GM12878 (cell line): ENCODE measurements around the gene EBF3. TPM values are rescaled to one million over a fixed set of nuclear protein-coding genes. Genes with fewer than 3 reads are reported as not detected.

Source experiments
- ATAC-seq: fragments of 200-7000 bp; cut with Tn5 transposase; 3 replicates; pipeline ENCODE4 v1.9.1; 2020; ENCODE audit warnings: mild to moderate bottlenecking, moderate library complexity
- BruUV-seq: library from RNA; stranded (reverse); fragments of 400-500 nt; replicated peaks from 2 replicates; lab custom pipeline; 2021; lab: Mats Ljungman, UMichigan
- CTCF ChIA-PET: fragments of 300-600 bp; sonication (Branson Sonifier 250); formaldehyde crosslinking; extraction: SDS; loops from one replicate; lab custom pipeline; 2021; ENCODE audit warnings: inconsistent platforms; lab: Yijun Ruan, JAX
- POLR2A ChIA-PET: fragments of 350-600 bp; formaldehyde crosslinking; extraction: SDS; loops from one replicate; lab custom pipeline; 2021; ENCODE audit warnings: inconsistent platforms; lab: Charles Lee
- RAD21 ChIA-PET: fragments of 300-600 bp; sonication (Branson Sonifier 250); formaldehyde crosslinking; loops from one replicate; lab custom pipeline; 2023; ENCODE audit warnings: antibody characterized with exemption; ENCODE audit not compliant: unreplicated experiment; lab: Charles Lee
- SMC1A ChIA-PET: fragments of 300-600 bp; sonication (Branson Sonifier 250); formaldehyde crosslinking; loops from one replicate; lab custom pipeline; 2023; ENCODE audit not compliant: unreplicated experiment, uncharacterized antibody; lab: Charles Lee
- DNase-seq: peaks from one replicate; pipeline ENCODE4 v3.0.0-alpha.2; 2011; ENCODE audit warnings: low read depth, low spot score
- FAIRE-seq: peaks from 3 replicates; lab custom pipeline; 2011; peaks lifted over from hg19 to GRCh38; lab: Jason Lieb, UNC
- H2AFZ ChIP-seq: 2 replicates; pipeline ENCODE4 v1.6.0; 2011; ENCODE audit warnings: low read depth, low read length, control low read depth; ENCODE audit not compliant: control insufficient read depth
- H3K27ac ChIP-seq: 2 replicates; pipeline ENCODE4 v1.5.1; 2011; ENCODE audit warnings: control low read depth; ENCODE audit not compliant: control insufficient read depth, insufficient read depth
- H3K27me3 ChIP-seq, 2 experiments: replicated peaks in 1 of 2; 2 replicates each; pipeline versions ENCODE4 v1.6.0 to v1.6.1; 2011; ENCODE audit warnings: low read length in 1 of 2; ENCODE audit not compliant: control insufficient read depth in 2 of 2, insufficient read depth in 2 of 2
- H3K36me3 ChIP-seq, 2 experiments: 2 replicates each; pipeline ENCODE4 v1.5.1; 2011; ENCODE audit warnings: low read length in 1 of 2; ENCODE audit not compliant: control insufficient read depth in 2 of 2, insufficient read depth in 2 of 2
- H3K4me1 ChIP-seq: 2 replicates; pipeline ENCODE4 v1.6.1; 2011; ENCODE audit warnings: mild to moderate bottlenecking, low read length, moderate library complexity, mixed read lengths; ENCODE audit not compliant: control insufficient read depth, insufficient read depth
- H3K4me2 ChIP-seq: 2 replicates; pipeline ENCODE4 v1.6.0; 2011; ENCODE audit warnings: control low read depth; ENCODE audit not compliant: control insufficient read depth, insufficient read depth
- H3K4me3 ChIP-seq: fragments of 200-600 bp; sonication (generic); 2 replicates; pipeline ENCODE4 v1.5.1; 2016
- H3K79me2 ChIP-seq: 2 replicates; pipeline ENCODE4 v1.6.0; 2011; ENCODE audit warnings: low read length; ENCODE audit not compliant: control insufficient read depth, insufficient read depth
- H3K9ac ChIP-seq: 2 replicates; pipeline ENCODE4 v1.8.0; 2011; ENCODE audit warnings: low read length, control low read depth, mixed read lengths; ENCODE audit not compliant: control insufficient read depth, insufficient read depth
- H3K9me3 ChIP-seq: replicated peaks from 3 replicates; pipeline ENCODE4 v1.5.1; 2011; ENCODE audit warnings: mild to moderate bottlenecking, low read length; ENCODE audit not compliant: control insufficient read depth, insufficient read depth
- H4K20me1 ChIP-seq: 2 replicates; pipeline ENCODE4 v1.6.0; 2011; ENCODE audit not compliant: control insufficient read depth, insufficient read depth
- CBX5 ChIP-seq: sonication (generic); IDR thresholded peaks from 2 replicates; pipeline ENCODE4 v1.6.1; 2016; ENCODE audit warnings: low read depth, moderate library complexity, mild to moderate bottlenecking, inconsistent platforms
- EZH2 ChIP-seq: IDR thresholded peaks from 2 replicates; pipeline ENCODE4 v1.6.1; 2012; ENCODE audit warnings: low read depth, mild to moderate bottlenecking, control low read depth, inconsistent platforms, low read length, borderline replicate concordance; ENCODE audit not compliant: control insufficient read depth
- JUND ChIP-seq: IDR thresholded peaks from 2 replicates; pipeline ENCODE4 v1.6.1; 2012; ENCODE audit warnings: low read depth, mild to moderate bottlenecking, low read length, improper control_type of control experiment, moderate library complexity
- WGBS: methylation state at CpG from one replicate; pipeline ENCODE4 v1.1.6; 2016; ENCODE audit warnings: low lambda C conversion rate; ENCODE audit not compliant: insufficient replicate concordance, insufficient coverage; ENCODE audit errors: missing lambda C conversion rate; 5-methylcytosine and 5-hydroxymethylcytosine counted together
- in situ Hi-C: fragments of 300-500 bp; cut with MboI; formaldehyde crosslinking; loops from 9 replicates; pipeline ENCODE4 v1.14.3; 2018; ENCODE audit warnings: mixed read lengths
- intact Hi-C: fragments of 100-400 bp; cut with micrococcal nuclease; formaldehyde crosslinking; loops from one replicate; pipeline ENCODE4 v1.14.2; 2022; ENCODE audit not compliant: unreplicated experiment
- polyA plus RNA-seq, 11 experiments: library from polyadenylated mRNA; depleted of rRNA in 4 of 11; unstranded in 6 of 11; stranded (reverse) in 5 of 11; fragments of >200 nt; fragmentation: Nextera tagmentation in 4 of 11; fragmentation: Illumina TruSeq in 1 of 11; extraction: Ambion mirVana in 4 of 11; extraction: Trizol in 1 of 11; gene quantifications; 1 replicate in 1 of 11; 2 replicates in 10 of 11; pipeline versions ENCODE4 v1.2.1 to v1.2.3, GENCODE V29; 2011 to 2016; ENCODE audit warnings: inconsistent platforms in 2 of 11, missing spikeins in 2 of 11, low read depth in 1 of 11
- total RNA-seq, 4 experiments: library from RNA; depleted of rRNA in 3 of 4; stranded (reverse); fragments of >200 nt in 3 of 4; fragmentation: Illumina TruSeq in 1 of 4; extraction: Trizol in 1 of 4; gene quantifications; 2 replicates each; pipeline versions ENCODE4 v1.2.1 to v1.2.3, GENCODE V29; 2013 to 2021
- TF ChIP-seq, protein P1 (sequence below): fragments of 450-650 bp; IDR thresholded peaks from 2 replicates; pipeline ENCODE4 v1.6.1; 2016; ENCODE audit warnings: mild to moderate bottlenecking, moderate library complexity, borderline replicate concordance
- TF ChIP-seq, protein P2 (sequence below): IDR thresholded peaks from 2 replicates; pipeline ENCODE4 v1.6.1; 2011; ENCODE audit warnings: borderline replicate concordance, low read depth, mild to moderate bottlenecking, moderate library complexity, mixed read lengths, low read length; ENCODE audit not compliant: insufficient read depth; ENCODE audit errors: extremely low read length

EBF3 gene
- total and polyA plus RNA-seq, 10 of the 15 experiments (the other 5 are each of a cell fraction or from before 2014, with no cell fraction given): not detected

DNA sequence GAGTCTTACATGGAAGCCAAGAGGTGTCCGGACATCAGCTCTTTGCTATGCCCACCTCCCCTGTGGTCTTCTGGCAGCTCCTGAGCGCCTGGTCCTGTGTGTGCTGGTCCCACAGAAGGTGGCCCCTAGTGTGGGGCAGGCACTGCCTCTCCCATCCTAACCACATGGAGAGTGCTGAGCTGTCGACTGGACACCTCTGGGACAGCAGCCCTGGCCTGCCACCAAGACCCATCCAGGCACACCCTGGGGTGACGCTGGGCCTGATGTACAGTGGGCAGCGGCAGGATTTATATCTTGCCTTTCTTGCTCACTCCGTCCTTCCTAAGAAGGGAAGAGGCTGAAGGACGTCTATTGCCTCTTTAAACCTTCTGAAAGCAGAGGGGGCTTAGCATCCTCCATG, 98.7 kb downstream of the EBF3 start:
- H3K4me3 ChIP-seq: no peak overlapping the region
- in situ Hi-C loops (no loop called here), intact Hi-C loops (no loop called here)
- no peak overlapping the region for H3K27ac ChIP-seq
- ChIA-PET CTCF (no interaction called here), RAD21 (no interaction called here), SMC1A (no interaction called here), POLR2A (no interaction called here)
- whole genome bisulfite sequencing: 37% methylated on average over 7 of the region's 7 CpGs
- no peaks in the 10 kb centered on the region for H3K79me2 ChIP-seq
- DNase-seq (no peak), FAIRE-seq (no peak), ATAC-seq (no peak)
- H3K4me1 ChIP-seq: no peaks in the 10 kb centered on the region
- no peak overlapping the region for H2AFZ ChIP-seq
- H3K9ac ChIP-seq: no peak overlapping the region
- BruUV-seq: no TSS peak
- H3K36me3 ChIP-seq: no peaks in the 10 kb centered on the region
- no peaks in the 10 kb centered on the region for H3K9me3 ChIP-seq
- no peaks in the 10 kb centered on the region for H4K20me1 ChIP-seq
- no peaks in the 10 kb centered on the region for H3K27me3 ChIP-seq
- H3K4me2 ChIP-seq: no peak overlapping the region
- TF ChIP-seq CBX5: no peak
- TF ChIP-seq EZH2: no peak
- TF ChIP-seq, protein P1, sequence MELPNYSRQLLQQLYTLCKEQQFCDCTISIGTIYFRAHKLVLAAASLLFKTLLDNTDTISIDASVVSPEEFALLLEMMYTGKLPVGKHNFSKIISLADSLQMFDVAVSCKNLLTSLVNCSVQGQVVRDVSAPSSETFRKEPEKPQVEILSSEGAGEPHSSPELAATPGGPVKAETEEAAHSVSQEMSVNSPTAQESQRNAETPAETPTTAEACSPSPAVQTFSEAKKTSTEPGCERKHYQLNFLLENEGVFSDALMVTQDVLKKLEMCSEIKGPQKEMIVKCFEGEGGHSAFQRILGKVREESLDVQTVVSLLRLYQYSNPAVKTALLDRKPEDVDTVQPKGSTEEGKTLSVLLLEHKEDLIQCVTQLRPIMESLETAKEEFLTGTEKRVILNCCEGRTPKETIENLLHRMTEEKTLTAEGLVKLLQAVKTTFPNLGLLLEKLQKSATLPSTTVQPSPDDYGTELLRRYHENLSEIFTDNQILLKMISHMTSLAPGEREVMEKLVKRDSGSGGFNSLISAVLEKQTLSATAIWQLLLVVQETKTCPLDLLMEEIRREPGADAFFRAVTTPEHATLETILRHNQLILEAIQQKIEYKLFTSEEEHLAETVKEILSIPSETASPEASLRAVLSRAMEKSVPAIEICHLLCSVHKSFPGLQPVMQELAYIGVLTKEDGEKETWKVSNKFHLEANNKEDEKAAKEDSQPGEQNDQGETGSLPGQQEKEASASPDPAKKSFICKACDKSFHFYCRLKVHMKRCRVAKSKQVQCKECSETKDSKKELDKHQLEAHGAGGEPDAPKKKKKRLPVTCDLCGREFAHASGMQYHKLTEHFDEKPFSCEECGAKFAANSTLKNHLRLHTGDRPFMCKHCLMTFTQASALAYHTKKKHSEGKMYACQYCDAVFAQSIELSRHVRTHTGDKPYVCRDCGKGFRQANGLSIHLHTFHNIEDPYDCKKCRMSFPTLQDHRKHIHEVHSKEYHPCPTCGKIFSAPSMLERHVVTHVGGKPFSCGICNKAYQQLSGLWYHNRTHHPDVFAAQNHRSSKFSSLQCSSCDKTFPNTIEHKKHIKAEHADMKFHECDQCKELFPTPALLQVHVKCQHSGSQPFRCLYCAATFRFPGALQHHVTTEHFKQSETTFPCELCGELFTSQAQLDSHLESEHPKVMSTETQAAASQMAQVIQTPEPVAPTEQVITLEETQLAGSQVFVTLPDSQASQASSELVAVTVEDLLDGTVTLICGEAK: no peak
- TF ChIP-seq, protein P2, sequence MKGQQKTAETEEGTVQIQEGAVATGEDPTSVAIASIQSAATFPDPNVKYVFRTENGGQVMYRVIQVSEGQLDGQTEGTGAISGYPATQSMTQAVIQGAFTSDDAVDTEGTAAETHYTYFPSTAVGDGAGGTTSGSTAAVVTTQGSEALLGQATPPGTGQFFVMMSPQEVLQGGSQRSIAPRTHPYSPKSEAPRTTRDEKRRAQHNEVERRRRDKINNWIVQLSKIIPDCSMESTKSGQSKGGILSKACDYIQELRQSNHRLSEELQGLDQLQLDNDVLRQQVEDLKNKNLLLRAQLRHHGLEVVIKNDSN: no peak
- no peak for TF ChIP-seq JUND
